ENCODE results near the gene COBL. TPM values are rescaled to one million over a fixed set of nuclear protein-coding genes. Genes with fewer than 3 reads are reported as not detected.

COBL gene
- polyA plus RNA-seq (2012; ENCODE audit: missing spikeins) = 0.08 TPM

GRCh38 chr7:51316666-51317581, at the start of gene COBL:
Gene COBL (minus strand): TSS chr7:51316809. CDS start chr7:51316633, 176 bp downstream.
- no peak for TF ChIP-seq TAF1 (IDR thresholded peaks at IDR 0.05; ENCODE audit: borderline replicate concordance, low read depth, low read length)
- no peak for TF ChIP-seq POLR2A (IDR thresholded peaks at IDR 0.05; ENCODE audit: low read depth, low read length)
- no peak for TF ChIP-seq POLR2AphosphoS5 (IDR thresholded peaks at IDR 0.05; ENCODE audit: low read depth, low read length)
- no peak for DNase-seq (ENCODE audit: insufficient read length)
- no peak for FAIRE-seq

- FAIRE-seq (no peak), DNase-seq (ENCODE audit: insufficient read length) (no peak)
- no peak for TF ChIP-seq POLR2AphosphoS5 (IDR thresholded peaks at IDR 0.05; ENCODE audit: low read depth, low read length)
- no peak for TF ChIP-seq TAF1 (IDR thresholded peaks at IDR 0.05; ENCODE audit: borderline replicate concordance, low read depth, low read length)
- no peak for TF ChIP-seq POLR2A (IDR thresholded peaks at IDR 0.05; ENCODE audit: low read depth, low read length)
Observed at GRCh38 chr7:51366172-51366728, 49.6 kb upstream of the COBL start.

- DNase-seq (ENCODE audit: insufficient read length) = no peak
- no peak for FAIRE-seq
- TF ChIP-seq POLR2A (IDR thresholded peaks at IDR 0.05; ENCODE audit: low read depth, low read length) = no peak
- no peak for TF ChIP-seq TAF1 (IDR thresholded peaks at IDR 0.05; ENCODE audit: borderline replicate concordance, low read depth, low read length)
- TF ChIP-seq POLR2AphosphoS5 (IDR thresholded peaks at IDR 0.05; ENCODE audit: low read depth, low read length) = no peak
Observed at GRCh38 chr7:51357821-51358220, 41.2 kb upstream of the COBL start.

- DNase-seq (ENCODE audit: insufficient read length) (no peak), FAIRE-seq (no peak)
Observed at GRCh38 chr7:51356849-51357516, 40.4 kb upstream of the COBL start.

GRCh38 chr7:51354897-51355296, 38.3 kb upstream of the COBL start:
- DNase-seq (ENCODE audit: insufficient read length) (no peak), FAIRE-seq (no peak)
- no peak for TF ChIP-seq POLR2A (IDR thresholded peaks at IDR 0.05; ENCODE audit: low read depth, low read length)
- TF ChIP-seq TAF1 (IDR thresholded peaks at IDR 0.05; ENCODE audit: borderline replicate concordance, low read depth, low read length) = no peak
- TF ChIP-seq POLR2AphosphoS5 (IDR thresholded peaks at IDR 0.05; ENCODE audit: low read depth, low read length) = no peak

More at GRCh38 chr7:51356849-51357516, 40.4 kb upstream of the COBL start:
- TF ChIP-seq POLR2AphosphoS5 (IDR thresholded peaks at IDR 0.05; ENCODE audit: low read depth, low read length) (no peak), TAF1 (IDR thresholded peaks at IDR 0.05; ENCODE audit: borderline replicate concordance, low read depth, low read length) (no peak), POLR2A (IDR thresholded peaks at IDR 0.05; ENCODE audit: low read depth, low read length) (no peak)

- no peak for DNase-seq (ENCODE audit: insufficient read length)
- no peak for TF ChIP-seq POLR2AphosphoS5 (IDR thresholded peaks at IDR 0.05; ENCODE audit: low read depth, low read length)
- no peak for TF ChIP-seq TAF1 (IDR thresholded peaks at IDR 0.05; ENCODE audit: borderline replicate concordance, low read depth, low read length)
- no peak for TF ChIP-seq POLR2A (IDR thresholded peaks at IDR 0.05; ENCODE audit: low read depth, low read length)
- FAIRE-seq = no peak
Observed at GRCh38 chr7:51354434-51354833, 37.8 kb upstream of the COBL start.

- TF ChIP-seq POLR2A (IDR thresholded peaks at IDR 0.05; ENCODE audit: low read depth, low read length) (no peak), TAF1 (IDR thresholded peaks at IDR 0.05; ENCODE audit: borderline replicate concordance, low read depth, low read length) (no peak), POLR2AphosphoS5 (IDR thresholded peaks at IDR 0.05; ENCODE audit: low read depth, low read length) (no peak)
- FAIRE-seq = no peak
- DNase-seq (ENCODE audit: insufficient read length) = no peak
Observed at GRCh38 chr7:51352174-51353100, 35.8 kb upstream of the COBL start.

GRCh38 chr7:51351661-51352060, 35.1 kb upstream of the COBL start:
- DNase-seq (ENCODE audit: insufficient read length) (no peak), FAIRE-seq (no peak)
- TF ChIP-seq POLR2A (IDR thresholded peaks at IDR 0.05; ENCODE audit: low read depth, low read length) (no peak), TAF1 (IDR thresholded peaks at IDR 0.05; ENCODE audit: borderline replicate concordance, low read depth, low read length) (no peak), POLR2AphosphoS5 (IDR thresholded peaks at IDR 0.05; ENCODE audit: low read depth, low read length) (no peak)

- DNase-seq (ENCODE audit: insufficient read length) = no peak
- no peak for FAIRE-seq
- no peak for TF ChIP-seq POLR2A (IDR thresholded peaks at IDR 0.05; ENCODE audit: low read depth, low read length)
- no peak for TF ChIP-seq TAF1 (IDR thresholded peaks at IDR 0.05; ENCODE audit: borderline replicate concordance, low read depth, low read length)
- TF ChIP-seq POLR2AphosphoS5 (IDR thresholded peaks at IDR 0.05; ENCODE audit: low read depth, low read length) = no peak
Observed at GRCh38 chr7:51350546-51350896, 33.9 kb upstream of the COBL start.

GRCh38 chr7:51349820-51350545, 33.4 kb upstream of the COBL start:
- no peak for TF ChIP-seq POLR2A (IDR thresholded peaks at IDR 0.05; ENCODE audit: low read depth, low read length)
- TF ChIP-seq TAF1 (IDR thresholded peaks at IDR 0.05; ENCODE audit: borderline replicate concordance, low read depth, low read length) = no peak
- TF ChIP-seq POLR2AphosphoS5 (IDR thresholded peaks at IDR 0.05; ENCODE audit: low read depth, low read length) = no peak
- no peak for FAIRE-seq
- no peak for DNase-seq (ENCODE audit: insufficient read length)

Measured in GM12892 (cell line).